Measurements from ENCODE around the gene ZC3H7A.
A peak's percentile ranks its signal among the peaks of the same experiment; 100 is the strongest.
"Not testable (repeated sequence)": the region's sequence is repeated elsewhere in the genome, so short reads cannot be mapped to it uniquely, and the experiment has no call there.

Gene ZC3H7A

DNA sequence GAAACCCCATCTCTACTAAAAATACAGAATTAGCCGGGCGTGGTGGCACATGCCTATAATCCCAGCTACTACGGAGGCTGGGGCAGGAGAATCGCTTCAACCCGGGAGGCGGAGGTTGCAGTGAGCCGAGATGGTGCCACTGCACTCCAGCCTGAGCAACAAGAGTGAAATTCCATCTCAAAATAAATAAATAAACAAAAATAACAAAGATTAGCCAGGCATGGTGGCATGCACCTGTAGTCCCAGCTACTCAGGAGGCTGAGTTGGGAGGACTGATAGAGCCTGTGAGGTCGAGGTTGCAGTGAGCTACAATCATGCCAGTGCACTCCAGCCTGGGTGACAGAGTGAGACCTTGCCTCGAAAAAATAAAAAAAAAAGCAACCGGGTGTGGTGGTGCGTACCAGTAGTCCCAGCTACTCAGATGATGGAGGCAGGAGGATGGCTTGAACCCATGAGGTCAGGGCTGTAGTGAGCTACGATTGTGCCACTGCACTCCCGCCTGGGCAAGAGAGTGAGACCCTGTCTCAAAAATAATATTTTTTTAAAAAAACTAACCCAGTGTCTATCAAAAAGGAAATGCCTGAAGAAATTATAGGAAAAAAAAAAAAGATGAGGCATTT is 12.0 kb downstream of the ZC3H7A start:
- not testable (repeated sequence) for H3K27ac ChIP-seq (ENCODE audit: low read depth, low read length); H3K36me3 ChIP-seq (ENCODE audit: insufficient read depth, low read length); H3K9ac ChIP-seq (ENCODE audit: low read length); H3K27me3 ChIP-seq (ENCODE audit: control insufficient read depth in 1 of 2, insufficient read depth in 2 of 2, low read length in 2 of 2); H3K4me3 ChIP-seq (ENCODE audit: low read depth in 1 of 2, low read length in 2 of 2); H3K9me3 ChIP-seq (ENCODE audit: low read length)
- H3K4me1 ChIP-seq (ENCODE audit: insufficient read depth, low read length), result peaks cover 25% of the 10 kb centered on the region

DNA sequence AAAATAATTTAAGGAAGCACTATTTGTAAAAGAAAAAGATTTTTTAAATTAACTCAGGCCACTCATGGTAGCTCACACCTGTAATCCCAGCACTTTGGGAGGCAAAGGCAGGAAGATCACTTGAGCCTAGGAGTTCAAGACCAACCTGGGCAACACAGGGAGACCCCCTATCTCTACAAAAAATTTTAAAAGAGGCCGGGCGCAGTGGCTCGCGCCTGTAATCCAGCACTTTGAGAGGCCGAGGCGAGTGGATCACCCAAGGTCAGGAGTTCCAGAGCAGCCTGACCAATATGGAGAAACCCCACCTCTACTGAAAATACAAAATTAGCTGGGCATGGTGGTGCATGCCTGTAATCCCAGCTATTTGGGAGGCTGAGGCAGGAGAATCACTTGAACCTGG is 12.7 kb downstream of the ZC3H7A start:
- H3K27ac ChIP-seq (ENCODE audit: low read depth, low read length); H3K4me3 ChIP-seq (ENCODE audit: low read depth in 1 of 2, low read length in 2 of 2); H3K9ac ChIP-seq (ENCODE audit: low read length); H3K36me3 ChIP-seq (ENCODE audit: insufficient read depth, low read length); H3K27me3 ChIP-seq (ENCODE audit: control insufficient read depth in 1 of 2, insufficient read depth in 2 of 2, low read length in 2 of 2); H3K9me3 ChIP-seq (ENCODE audit: low read length): not testable (repeated sequence)
- H3K4me1 ChIP-seq (ENCODE audit: insufficient read depth, low read length), result peaks cover 25% of the 10 kb centered on the region

DNA sequence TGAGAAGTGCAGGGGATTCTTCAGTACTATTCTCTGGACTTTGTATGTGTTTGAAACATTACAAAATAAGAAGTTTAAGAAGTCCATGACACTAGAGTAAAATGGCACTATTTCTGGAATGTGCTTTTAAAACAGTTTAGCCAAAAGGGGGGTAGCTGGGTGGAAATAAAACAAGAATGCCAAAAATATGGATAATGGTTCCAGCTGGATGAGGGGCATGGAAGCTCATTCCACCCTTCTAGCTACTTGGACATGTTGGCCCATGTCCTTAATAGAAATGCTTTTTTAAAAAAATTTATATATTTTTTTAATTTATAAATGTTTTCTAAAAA is 13.1 kb downstream of the ZC3H7A start:
- Histone ChIP-seq H3K4me3 (ENCODE audit: low read depth in 1 of 2, low read length in 2 of 2) (no peak overlapping the region), H3K9ac (ENCODE audit: low read length) (no peak overlapping the region), H3K27me3 (ENCODE audit: control insufficient read depth in 1 of 2, insufficient read depth in 2 of 2, low read length in 2 of 2) (no peaks in the 10 kb centered on the region), H3K9me3 (ENCODE audit: low read length) (no peaks in the 10 kb centered on the region), H3K4me1 (ENCODE audit: insufficient read depth, low read length) (peaks cover 25% of the 10 kb centered on the region), H3K36me3 (ENCODE audit: insufficient read depth, low read length) (peaks cover 5% of the 10 kb centered on the region), H3K27ac (ENCODE audit: low read depth, low read length) (peak overlapping the region; percentile 23)

DNA sequence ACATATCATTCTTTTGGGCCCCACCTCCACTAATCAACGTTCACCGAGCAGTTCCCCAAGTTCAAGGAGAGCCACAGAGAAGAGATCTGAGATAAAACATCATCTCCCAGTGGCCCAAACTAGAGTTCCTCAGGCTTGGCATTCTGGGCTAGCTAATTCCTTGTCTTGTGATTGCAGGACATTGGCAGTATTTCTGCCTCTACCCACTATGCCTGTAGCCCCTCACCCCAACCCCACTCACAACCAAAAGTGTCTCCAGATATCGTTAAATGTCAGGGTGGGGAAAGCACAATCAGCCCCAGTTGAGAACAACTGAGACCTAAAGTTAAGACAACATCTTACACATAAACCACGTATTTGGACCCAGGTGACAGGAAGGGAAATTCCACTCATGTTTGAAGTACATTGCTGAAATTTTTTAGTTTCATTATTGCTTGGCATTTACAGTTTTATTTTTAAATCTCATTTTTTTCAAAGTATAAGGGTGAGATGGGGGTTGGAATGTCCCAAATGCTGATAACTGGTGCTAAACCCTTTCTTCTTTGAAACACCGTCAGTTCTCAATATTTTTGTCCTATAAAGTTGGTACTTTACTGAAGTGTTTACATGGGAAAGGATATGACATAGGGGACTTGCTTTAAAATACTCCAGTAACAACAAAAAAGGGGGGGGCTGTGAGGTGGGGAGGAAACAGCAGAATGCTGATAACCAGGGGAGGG is 13.6 kb downstream of the ZC3H7A start:
- H3K27me3 ChIP-seq (ENCODE audit: control insufficient read depth in 1 of 2, insufficient read depth in 2 of 2, low read length in 2 of 2), result no peaks in the 10 kb centered on the region
- H3K9me3 ChIP-seq (ENCODE audit: low read length), result no peaks in the 10 kb centered on the region
- H3K4me3 ChIP-seq (ENCODE audit: low read depth in 1 of 2, low read length in 2 of 2), result peak overlapping the region in 1 of 2 donors; percentile 41
- peak overlapping the region; percentile 75 for H3K27ac ChIP-seq (ENCODE audit: low read depth, low read length)
- H3K4me1 ChIP-seq (ENCODE audit: insufficient read depth, low read length), result peaks cover 25% of the 10 kb centered on the region
- H3K36me3 ChIP-seq (ENCODE audit: insufficient read depth, low read length), result peaks cover 5% of the 10 kb centered on the region
- H3K9ac ChIP-seq (ENCODE audit: low read length), result no peak overlapping the region

GRCh38 chr16:11781773-11782172 is 15.3 kb downstream of the ZC3H7A start:
- Histone ChIP-seq H3K4me3 (ENCODE audit: low read depth in 1 of 2, low read length in 2 of 2) (no peak overlapping the region), H3K27me3 (ENCODE audit: control insufficient read depth in 1 of 2, insufficient read depth in 2 of 2, low read length in 2 of 2) (no peaks in the 10 kb centered on the region), H3K36me3 (ENCODE audit: insufficient read depth, low read length) (peaks cover 10% of the 10 kb centered on the region), H3K9ac (ENCODE audit: low read length) (no peak overlapping the region), H3K27ac (ENCODE audit: low read depth, low read length) (peak overlapping the region; percentile 75), H3K4me1 (ENCODE audit: insufficient read depth, low read length) (peaks cover 25% of the 10 kb centered on the region), H3K9me3 (ENCODE audit: low read length) (no peaks in the 10 kb centered on the region)

DNA sequence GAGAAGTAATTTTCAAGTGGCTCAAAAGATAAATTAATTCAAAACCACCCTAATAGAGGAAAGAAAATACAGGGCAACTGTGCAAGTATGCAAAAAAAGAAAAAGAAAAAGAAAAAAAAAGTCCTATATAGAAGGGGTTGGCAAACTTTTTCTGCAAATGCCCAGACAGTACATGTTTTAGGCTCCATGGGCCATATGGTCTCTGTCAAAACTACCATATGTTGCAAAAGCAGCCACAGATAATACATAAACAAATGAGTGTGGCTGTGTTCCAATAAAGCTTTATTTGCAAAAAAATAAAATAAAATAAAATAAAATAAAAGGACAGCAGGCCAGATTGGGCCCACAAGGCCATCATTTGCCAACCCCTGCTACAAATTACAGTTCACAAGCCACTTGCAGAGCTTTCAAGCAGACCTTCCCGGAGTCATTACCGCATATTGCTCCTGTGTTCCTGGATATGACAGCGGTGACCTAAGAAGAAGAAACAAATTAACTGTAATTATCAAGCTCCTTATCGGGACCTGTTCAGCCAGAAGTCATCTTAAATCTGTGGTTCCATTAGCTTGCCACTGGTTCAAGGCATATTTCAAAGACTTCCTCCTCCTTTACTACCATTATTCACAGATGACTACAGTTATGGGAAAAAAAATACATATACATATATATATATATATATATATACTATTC is 15.9 kb downstream of the ZC3H7A start:
- Histone ChIP-seq H3K4me1 (ENCODE audit: insufficient read depth, low read length) (peaks cover 25% of the 10 kb centered on the region), H3K9ac (ENCODE audit: low read length) (no peak overlapping the region), H3K9me3 (ENCODE audit: low read length) (no peaks in the 10 kb centered on the region), H3K27me3 (ENCODE audit: control insufficient read depth in 1 of 2, insufficient read depth in 2 of 2, low read length in 2 of 2) (no peaks in the 10 kb centered on the region), H3K36me3 (ENCODE audit: insufficient read depth, low read length) (peaks cover 11% of the 10 kb centered on the region), H3K4me3 (ENCODE audit: low read depth in 1 of 2, low read length in 2 of 2) (no peak overlapping the region), H3K27ac (ENCODE audit: low read depth, low read length) (no peak overlapping the region)

DNA sequence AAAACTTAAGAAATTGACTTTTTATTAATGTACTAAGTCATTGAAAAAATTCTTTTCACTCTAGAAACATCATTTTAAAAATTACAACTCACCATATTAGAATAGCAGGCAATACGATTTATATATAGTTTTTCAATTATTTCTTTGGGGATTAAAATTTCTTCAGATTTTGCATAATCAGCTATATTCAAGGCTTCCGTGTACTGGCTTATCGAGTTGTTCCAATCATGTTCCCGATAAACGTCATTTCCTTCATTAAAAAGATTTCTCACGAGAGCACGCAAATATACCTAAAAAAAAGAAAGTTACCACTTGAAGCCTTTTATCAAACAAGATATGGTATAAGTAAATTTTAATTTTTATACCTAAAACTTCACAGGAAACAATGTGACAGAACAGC is 18.0 kb downstream of the ZC3H7A start:
- H3K4me3 ChIP-seq (ENCODE audit: low read depth in 1 of 2, low read length in 2 of 2), result no peak overlapping the region

GRCh38 chr16:11774065-11774626 is 22.9 kb downstream of the ZC3H7A start:
- Histone ChIP-seq H3K27ac (ENCODE audit: low read depth, low read length) (no peak overlapping the region), H3K36me3 (ENCODE audit: insufficient read depth, low read length) (peaks cover 60% of the 10 kb centered on the region), H3K4me3 (ENCODE audit: low read depth in 1 of 2, low read length in 2 of 2) (no peak overlapping the region), H3K27me3 (ENCODE audit: control insufficient read depth in 1 of 2, insufficient read depth in 2 of 2, low read length in 2 of 2) (no peaks in the 10 kb centered on the region), H3K4me1 (ENCODE audit: insufficient read depth, low read length) (no peaks in the 10 kb centered on the region), H3K9me3 (ENCODE audit: low read length) (no peaks in the 10 kb centered on the region), H3K9ac (ENCODE audit: low read length) (no peak overlapping the region)

More for the DNA sequence above, 18.0 kb downstream of the ZC3H7A start:
- Histone ChIP-seq H3K9me3 (ENCODE audit: low read length) (no peaks in the 10 kb centered on the region), H3K36me3 (ENCODE audit: insufficient read depth, low read length) (peaks cover 31% of the 10 kb centered on the region), H3K27ac (ENCODE audit: low read depth, low read length) (no peak overlapping the region), H3K4me1 (ENCODE audit: insufficient read depth, low read length) (peaks cover 25% of the 10 kb centered on the region), H3K9ac (ENCODE audit: low read length) (no peak overlapping the region), H3K27me3 (ENCODE audit: control insufficient read depth in 1 of 2, insufficient read depth in 2 of 2, low read length in 2 of 2) (no peaks in the 10 kb centered on the region)

DNA sequence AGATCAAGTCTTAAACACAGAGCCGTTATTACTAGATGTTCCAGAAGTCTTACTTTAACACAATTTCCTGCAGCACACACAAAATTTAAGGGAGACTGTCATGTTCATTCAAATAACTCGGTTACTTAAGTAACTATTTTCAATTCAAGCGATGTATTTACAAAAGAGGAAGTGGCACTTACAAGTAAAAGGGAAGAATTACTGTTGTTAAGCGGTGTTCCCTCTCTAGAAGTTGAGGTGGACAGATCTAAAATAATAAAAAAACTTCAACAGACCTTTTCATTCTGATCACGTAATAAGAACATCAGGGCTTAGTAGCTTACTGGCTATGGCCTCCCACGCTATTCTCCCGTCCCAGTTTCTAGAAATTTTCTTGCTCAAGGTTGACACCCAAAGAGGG is 28.2 kb downstream of the ZC3H7A start:
- no peaks in the 10 kb centered on the region for H3K9me3 ChIP-seq (ENCODE audit: low read length)
- H3K4me3 ChIP-seq (ENCODE audit: low read depth in 1 of 2, low read length in 2 of 2), result no peak overlapping the region
- H3K4me1 ChIP-seq (ENCODE audit: insufficient read depth, low read length), result no peaks in the 10 kb centered on the region
- H3K27me3 ChIP-seq (ENCODE audit: control insufficient read depth in 1 of 2, insufficient read depth in 2 of 2, low read length in 2 of 2), result no peaks in the 10 kb centered on the region
- H3K36me3 ChIP-seq (ENCODE audit: insufficient read depth, low read length), result peaks cover 54% of the 10 kb centered on the region
- H3K9ac ChIP-seq (ENCODE audit: low read length), result no peak overlapping the region
- no peak overlapping the region for H3K27ac ChIP-seq (ENCODE audit: low read depth, low read length)

- Histone ChIP-seq H3K4me1 (ENCODE audit: insufficient read depth, low read length) (no peaks in the 10 kb centered on the region), H3K9me3 (ENCODE audit: low read length) (no peaks in the 10 kb centered on the region), H3K4me3 (ENCODE audit: low read depth in 1 of 2, low read length in 2 of 2) (no peak overlapping the region), H3K27me3 (ENCODE audit: control insufficient read depth in 1 of 2, insufficient read depth in 2 of 2, low read length in 2 of 2) (no peaks in the 10 kb centered on the region), H3K27ac (ENCODE audit: low read depth, low read length) (no peak overlapping the region), H3K36me3 (ENCODE audit: insufficient read depth, low read length) (peaks cover 66% of the 10 kb centered on the region), H3K9ac (ENCODE audit: low read length) (no peak overlapping the region)
Observed at GRCh38 chr16:11762431-11762830, 34.6 kb downstream of the ZC3H7A start.

GRCh38 chr16:11759997-11760396 is 37.1 kb downstream of the ZC3H7A start:
- Histone ChIP-seq H3K9me3 (ENCODE audit: low read length) (no peaks in the 10 kb centered on the region), H3K27me3 (ENCODE audit: control insufficient read depth in 1 of 2, insufficient read depth in 2 of 2, low read length in 2 of 2) (no peaks in the 10 kb centered on the region), H3K4me3 (ENCODE audit: low read depth in 1 of 2, low read length in 2 of 2) (no peak overlapping the region), H3K9ac (ENCODE audit: low read length) (no peak overlapping the region), H3K36me3 (ENCODE audit: insufficient read depth, low read length) (peaks cover 63% of the 10 kb centered on the region), H3K4me1 (ENCODE audit: insufficient read depth, low read length) (no peaks in the 10 kb centered on the region), H3K27ac (ENCODE audit: low read depth, low read length) (no peak overlapping the region)
